Neural cell (in vitro differentiated cells): ENCODE data around the gene LMOD2. TPM values are rescaled to one million over a fixed set of nuclear protein-coding genes. Genes with fewer than 3 reads are reported as not detected.

Source experiments
- H2AFZ ChIP-seq: fragments of 200-600, 300-800 bp; sonication (generic), shearing (Covaris generic); 2 replicates; pipeline ENCODE4 v1.6.0; 2014; ENCODE audit warnings: low read depth, mild to moderate bottlenecking, antibody characterized with exemption, low read length, moderate library complexity
- H3F3A ChIP-seq: fragments of 200-600 bp; shearing (Covaris generic); 2 replicates; pipeline ENCODE4 v1.6.1; 2016; ENCODE audit warnings: mild to moderate bottlenecking, moderate library complexity, mixed read lengths, antibody characterized with exemption, low read length; ENCODE audit not compliant: insufficient read depth, poor library complexity, severe bottlenecking
- H3K27ac ChIP-seq: fragments of 200-600, 300-800 bp; sonication (generic), shearing (Covaris generic); 2 replicates; pipeline ENCODE4 v1.5.1; 2014; ENCODE audit warnings: mild to moderate bottlenecking, low read length, moderate library complexity
- H3K27me3 ChIP-seq: fragments of 300-800, 200-600 bp; sonication (generic), shearing (Covaris generic); 2 replicates; pipeline ENCODE4 v1.6.0; 2014; ENCODE audit warnings: mild to moderate bottlenecking, low read depth, low read length, moderate library complexity; ENCODE audit not compliant: insufficient read depth
- H3K36me3 ChIP-seq: fragments of 300-800, 200-600 bp; sonication (generic), shearing (Covaris generic); 2 replicates; pipeline ENCODE4 v1.5.1; 2014; ENCODE audit warnings: mild to moderate bottlenecking, antibody characterized with exemption, low read length, moderate library complexity; ENCODE audit not compliant: insufficient read depth
- H3K4me2 ChIP-seq: fragments of 300-800, 200-600 bp; sonication (generic), shearing (Covaris generic); 2 replicates; pipeline ENCODE4 v1.6.0; 2014; ENCODE audit warnings: mild to moderate bottlenecking, low read length
- H3K4me3 ChIP-seq: fragments of 300-800, 200-600 bp; sonication (generic), shearing (Covaris generic); 2 replicates; pipeline ENCODE4 v1.5.1; 2014; ENCODE audit warnings: mild to moderate bottlenecking, low read length, moderate library complexity
- H3K79me2 ChIP-seq: fragments of 200-600 bp; shearing (Covaris generic); replicated peaks from 2 replicates; pipeline ENCODE4 v1.6.0; 2014; ENCODE audit warnings: mild to moderate bottlenecking, low read length, moderate library complexity; ENCODE audit not compliant: insufficient read depth
- H3K9ac ChIP-seq: fragments of 300-800, 200-600 bp; sonication (generic), shearing (Covaris generic); 2 replicates; pipeline ENCODE4 v1.6.1; 2016; ENCODE audit warnings: mild to moderate bottlenecking, low read length, mixed read lengths
- H3K9me2 ChIP-seq: fragments of 200-600 bp; shearing (Covaris generic); 2 replicates; pipeline ENCODE4 v1.6.1; 2016; ENCODE audit warnings: mild to moderate bottlenecking, low read length, mixed read lengths; ENCODE audit not compliant: insufficient read depth
- H3K9me3 ChIP-seq: fragments of 200-600, 300-800 bp; sonication (generic), shearing (Covaris generic); 2 replicates; pipeline ENCODE4 v1.6.1; 2016; ENCODE audit warnings: mild to moderate bottlenecking, mixed run types, low read length, moderate library complexity, mixed read lengths
- H4K20me1 ChIP-seq: fragments of 200-600 bp; shearing (Covaris generic); 2 replicates; pipeline ENCODE4 v1.6.1; 2016; ENCODE audit warnings: mild to moderate bottlenecking, mixed run types; ENCODE audit not compliant: insufficient read depth
- CTCF ChIP-seq: fragments of 450-650 bp; IDR thresholded peaks from 2 replicates; pipeline ENCODE4 v1.5.1; 2014; ENCODE audit warnings: antibody characterized with exemption, mild to moderate bottlenecking, moderate library complexity; ENCODE audit not compliant: poor library complexity, severe bottlenecking
- EP300 ChIP-seq: fragments of 450-650 bp; conservative IDR thresholded peaks from 2 replicates; pipeline ENCODE4 v1.6.1; 2014; ENCODE audit warnings: antibody characterized with exemption, mild to moderate bottlenecking, moderate library complexity; ENCODE audit not compliant: poor library complexity, severe bottlenecking
- EZH2 ChIP-seq: fragments of 200-600, 300-800 bp; shearing (Covaris generic), sonication (generic); IDR thresholded peaks from 2 replicates; pipeline ENCODE4 v1.6.1; 2014; ENCODE audit warnings: antibody characterized with exemption, low read length, borderline replicate concordance, mild to moderate bottlenecking; ENCODE audit not compliant: insufficient read depth, poor library complexity, severe bottlenecking
- MXI1 ChIP-seq: fragments of 450-650 bp; conservative IDR thresholded peaks from 2 replicates; pipeline ENCODE4 v1.6.1; 2014; ENCODE audit warnings: antibody characterized with exemption, mild to moderate bottlenecking; ENCODE audit not compliant: poor library complexity, severe bottlenecking
- POLR2AphosphoS5 ChIP-seq: IDR thresholded peaks from 2 replicates; pipeline ENCODE4 v1.6.1; 2012
- RAD21 ChIP-seq: fragments of 450-650 bp; conservative IDR thresholded peaks from 2 replicates; pipeline ENCODE4 v1.6.1; 2014; ENCODE audit warnings: antibody characterized with exemption, mild to moderate bottlenecking, moderate library complexity
- REST ChIP-seq: IDR thresholded peaks from 2 replicates; pipeline ENCODE4 v1.6.1; 2012; ENCODE audit warnings: borderline replicate concordance
- SMC3 ChIP-seq: fragments of 450-650 bp; conservative IDR thresholded peaks from 2 replicates; pipeline ENCODE4 v1.6.1; 2014; ENCODE audit warnings: antibody characterized with exemption, mild to moderate bottlenecking, moderate library complexity; ENCODE audit not compliant: poor library complexity
- TAF1 ChIP-seq: IDR thresholded peaks from 2 replicates; pipeline ENCODE4 v1.6.1; 2012; ENCODE audit warnings: low read depth
- polyA minus RNA-seq: library from RNA; depleted of rRNA, polyadenylated mRNA; stranded (reverse); fragments of >200 nt; gene quantifications from 2 replicates; pipeline ENCODE4 v1.2.3, GENCODE V29; 2014
- polyA plus RNA-seq: library from polyadenylated mRNA; depleted of rRNA; stranded (reverse); fragments of >200 nt; gene quantifications from 2 replicates; pipeline ENCODE4 v1.2.3, GENCODE V29; 2014

Gene LMOD2
- not detected in 2 replicates for polyA plus RNA-seq
- not detected in 2 replicates for polyA minus RNA-seq

GRCh38 chr7:123655614-123656013 lies at the start of gene LMOD2:
Gene LMOD2 (plus strand): TSS chr7:123655866. CDS start chr7:123655964, 98 bp downstream.
- Histone ChIP-seq H2AFZ (no peak within 1 kb of the TSS), H3K4me3 (no peak within 1 kb of the TSS), H3K4me2 (no peak within 1 kb of the TSS), H3K36me3 (no peaks in the 10 kb centered on the region), H3K27me3 (no peaks in the 10 kb centered on the region), H3K9ac (no peak within 1 kb of the TSS), H3K9me2 (no peaks in the 10 kb centered on the region), H3K9me3 (no peaks in the 10 kb centered on the region), H3K27ac (no peak within 1 kb of the TSS), H3K79me2 (no peaks in the 10 kb centered on the region), H3F3A (no peaks in the 10 kb centered on the region), H4K20me1 (no peaks in the 10 kb centered on the region)
- TF ChIP-seq EP300, result no peak
- TF ChIP-seq RAD21, result no peak
- TF ChIP-seq REST, result no peak
- no peak for TF ChIP-seq CTCF
- TF ChIP-seq TAF1, result no peak
- TF ChIP-seq SMC3, result no peak
- no peak for TF ChIP-seq POLR2AphosphoS5
- TF ChIP-seq EZH2, result no peak
- TF ChIP-seq MXI1, result no peak

- Histone ChIP-seq H3K79me2 (no peaks in the 10 kb centered on the region), H3K36me3 (no peaks in the 10 kb centered on the region), H3K9me2 (no peaks in the 10 kb centered on the region), H3F3A (no peaks in the 10 kb centered on the region), H3K27ac (no peak overlapping the region), H4K20me1 (no peaks in the 10 kb centered on the region), H3K27me3 (no peaks in the 10 kb centered on the region), H3K4me3 (no peak overlapping the region), H3K9me3 (no peaks in the 10 kb centered on the region), H3K4me2 (no peak overlapping the region), H2AFZ (no peak overlapping the region), H3K9ac (no peak overlapping the region)
- TF ChIP-seq POLR2AphosphoS5 (no peak), EP300 (no peak), MXI1 (no peak), REST (no peak), SMC3 (no peak), EZH2 (no peak), TAF1 (no peak), CTCF (no peak), RAD21 (no peak)
These were observed 48.2 kb upstream of the LMOD2 start for GRCh38 chr7:123607423-123607975.
